H1 (cell line): ENCODE measurements around the gene CTDSP1. TPM values are rescaled to one million over a fixed set of nuclear protein-coding genes. Genes with fewer than 3 reads are reported as not detected.

Source experiments
- microRNA counts: library from miRNA; unstranded; fragments of <30 nt; microRNA quantifications from one replicate; lab custom pipeline; 2015
- microRNA-seq, 2 experiments: library from miRNA; unstranded; fragments of <30 nt; microRNA quantifications; one replicate each; pipeline versions ENCODE4 to v1.2.0, GENCODE V29; 2016 to 2020; ENCODE audit warnings: borderline microRNAs expressed in 2 of 2, borderline number of aligned reads in 2 of 2, borderline replicate concordance in 1 of 2
- polyA plus RNA-seq, 7 experiments: library from polyadenylated mRNA; depleted of rRNA in 3 of 7; stranded (reverse) in 5 of 7; unstranded in 2 of 7; fragments of >200 nt in 5 of 7; fragments of 200-250 nt in 2 of 7; gene quantifications; 1 replicate in 5 of 7; 2 replicates in 1 of 7; 4 replicates in 1 of 7; pipeline versions ENCODE4 v1.2.1 to v1.2.3, GENCODE V29; 2011 to 2013; ENCODE audit warnings: missing spikeins in 2 of 7, mixed read lengths in 2 of 7
- small RNA-seq: library from polyadenylated mRNA; stranded (forward); fragments of <200 nt; extraction: miRNeasy Mini kit (QIAGEN cat#:217004); gene quantifications from one replicate; pipeline ENCODE3, GENCODE V24; 2013; ENCODE audit not compliant: insufficient read depth
- total RNA-seq: library from RNA; stranded (reverse); fragmentation: NEBNext Ultra II Directional; extraction: Animal tissue kit (Norgen Biotek cat#: 25700); gene quantifications from 2 replicates; pipeline ENCODE4 v1.2.1, GENCODE V29; 2021

Gene CTDSP1
- total and polyA plus RNA-seq, 2 of the 8 experiments (the other 6 are each of a cell fraction or from before 2014, with no cell fraction given), result 20.3 to 35.2 TPM

MicroRNAs within 50 kb of the gene (microRNA counts, 767-probe panel; counts per million panel counts)
- 879 counts per million, percentile 95 among the panel's probes with 10 or more counts for microRNA hsa-miR-26b-5p (lab: Ali Mortazavi, UCI)

Small RNAs within 50 kb of the gene (microRNA-seq; reads per million reads assigned to microRNA genes)
- gene MIR26B, result 583 to 851 reads per million in 2 experiments

Small RNAs within 50 kb of the gene (small RNA-seq; reads per million reads assigned to genes)
- 1,583 reads per million, percentile 99 among the genes with 10 or more reads in this experiment for gene MIR26B

Other genes with a start within 250 kb of the CTDSP1 start
- not detected in 2 replicates for gene CXCR1, start 232.9 kb upstream of the CTDSP1 start, total RNA-seq
- not detected in 2 replicates for gene CXCR1, start 232.9 kb upstream of the CTDSP1 start, polyA plus RNA-seq (2011; rRNA removed)
- 195 and 198 TPM in 2 replicates for gene ARPC2, start 182.7 kb upstream of the CTDSP1 start, total RNA-seq
- gene ARPC2, start 182.7 kb upstream of the CTDSP1 start, polyA plus RNA-seq (2011; rRNA removed), result 118 and 174 TPM in 2 replicates
- 0.32 and 0.63 TPM in 2 replicates for gene GPBAR1, start 138.9 kb upstream of the CTDSP1 start, total RNA-seq
- gene GPBAR1, start 138.9 kb upstream of the CTDSP1 start, polyA plus RNA-seq (2011; rRNA removed), result 0.49 and 0.59 TPM in 2 replicates
- gene AAMP, start 129.7 kb upstream of the CTDSP1 start, total RNA-seq, result 119 and 125 TPM in 2 replicates
- 119 and 192 TPM in 2 replicates for gene AAMP, start 129.7 kb upstream of the CTDSP1 start, polyA plus RNA-seq (2011; rRNA removed)
- gene PNKD, start 129.3 kb upstream of the CTDSP1 start, total RNA-seq, result 43.9 and 44.4 TPM in 2 replicates
- 65.4 and 83.4 TPM in 2 replicates for gene PNKD, start 129.3 kb upstream of the CTDSP1 start, polyA plus RNA-seq (2011; rRNA removed)
- gene TMBIM1, start 107.4 kb upstream of the CTDSP1 start, total RNA-seq, result 22.1 and 24.5 TPM in 2 replicates
- 36.8 and 43.6 TPM in 2 replicates for gene TMBIM1, start 107.4 kb upstream of the CTDSP1 start, polyA plus RNA-seq (2011; rRNA removed)
- not detected in 2 replicates for gene CATIP, start 43.0 kb upstream of the CTDSP1 start, total RNA-seq
- gene CATIP, start 43.0 kb upstream of the CTDSP1 start, polyA plus RNA-seq (2011; rRNA removed), result not detected in 2 replicates
- gene SLC11A1, start 17.6 kb upstream of the CTDSP1 start, total RNA-seq, result 0.21 and 0.43 TPM in 2 replicates
- gene SLC11A1, start 17.6 kb upstream of the CTDSP1 start, polyA plus RNA-seq (2011; rRNA removed), result 0.13 and 0.20 TPM in 2 replicates
- 7.0 and 8.2 TPM in 2 replicates for gene VIL1, start 19.3 kb downstream of the CTDSP1 start, total RNA-seq
- gene VIL1, start 19.3 kb downstream of the CTDSP1 start, polyA plus RNA-seq (2011; rRNA removed), result 6.2 and 8.1 TPM in 2 replicates
- gene USP37, start 168.5 kb downstream of the CTDSP1 start, total RNA-seq, result 22.3 and 29.1 TPM in 2 replicates
- 1.9 and 3.8 TPM in 2 replicates for gene USP37, start 168.5 kb downstream of the CTDSP1 start, polyA plus RNA-seq (2011; rRNA removed)
- 78.1 and 81.2 TPM in 2 replicates for gene CNOT9, start 169.0 kb downstream of the CTDSP1 start, total RNA-seq
- 64.3 and 79.3 TPM in 2 replicates for gene CNOT9, start 169.0 kb downstream of the CTDSP1 start, polyA plus RNA-seq (2011; rRNA removed)
- 0.50 and 0.61 TPM in 2 replicates for gene PLCD4, start 208.0 kb downstream of the CTDSP1 start, total RNA-seq
- 0.16 and 0.21 TPM in 2 replicates for gene PLCD4, start 208.0 kb downstream of the CTDSP1 start, polyA plus RNA-seq (2011; rRNA removed)